HG03565 (cell line): ENCODE results near the gene PDCD2.
"Not testable (repeated sequence)": the region's sequence is repeated elsewhere in the genome, so short reads cannot be mapped to it uniquely, and the experiment has no call there.

Experiments used
- ATAC-seq: cut with Tn5 transposase; IDR thresholded peaks from one replicate; pipeline ENCODE4 v1.9.1; 2021; ENCODE audit warnings: mild to moderate bottlenecking, moderate library complexity; ENCODE audit not compliant: unreplicated experiment

The PDCD2 gene

GRCh38 chr6:170552765-170553533 lies 31.5 kb downstream of the PDCD2 start, which contains the start of gene PSMB1:
Gene PSMB1, minus strand, starts transcription at chr6:170553307. Its CDS starts 65 bp downstream, at chr6:170553242.
- ATAC-seq, result peak; percentile 38

GRCh38 chr6:170545405-170545804 lies 39.0 kb downstream of the PDCD2 start:
- ATAC-seq, result no peak

GRCh38 chr6:170542031-170542719 lies 42.3 kb downstream of the PDCD2 start:
- no peak for ATAC-seq

- ATAC-seq, result no peak
Observed at GRCh38 chr6:170537329-170537728, 47.1 kb downstream of the PDCD2 start.

GRCh38 chr6:170536671-170537070 lies 47.8 kb downstream of the PDCD2 start:
- ATAC-seq, result no peak

- no peak for ATAC-seq
Observed at GRCh38 chr6:170535004-170535403, 49.4 kb downstream of the PDCD2 start.

- ATAC-seq, result no peak
Observed at GRCh38 chr6:170533792-170534191, 50.6 kb downstream of the PDCD2 start.

- ATAC-seq, result no peak
Observed at GRCh38 chr6:170532867-170533488, 51.5 kb downstream of the PDCD2 start.

- ATAC-seq, result peak; percentile 59
Observed at GRCh38 chr6:170529839-170530469, 54.5 kb downstream of the PDCD2 start.

- ATAC-seq, result not testable (repeated sequence)
Observed at GRCh38 chr6:170527995-170528394, 56.4 kb downstream of the PDCD2 start.

- no peak for ATAC-seq
Observed at GRCh38 chr6:170525795-170526194, 58.6 kb downstream of the PDCD2 start.
